ENCODE measurements around the gene ADCK1.
A peak's percentile ranks its signal among the peaks of the same experiment; 100 is the strongest.
"Not testable (repeated sequence)": the region's sequence is repeated elsewhere in the genome, so short reads cannot be mapped to it uniquely, and the experiment has no call there.

ADCK1 gene

DNA sequence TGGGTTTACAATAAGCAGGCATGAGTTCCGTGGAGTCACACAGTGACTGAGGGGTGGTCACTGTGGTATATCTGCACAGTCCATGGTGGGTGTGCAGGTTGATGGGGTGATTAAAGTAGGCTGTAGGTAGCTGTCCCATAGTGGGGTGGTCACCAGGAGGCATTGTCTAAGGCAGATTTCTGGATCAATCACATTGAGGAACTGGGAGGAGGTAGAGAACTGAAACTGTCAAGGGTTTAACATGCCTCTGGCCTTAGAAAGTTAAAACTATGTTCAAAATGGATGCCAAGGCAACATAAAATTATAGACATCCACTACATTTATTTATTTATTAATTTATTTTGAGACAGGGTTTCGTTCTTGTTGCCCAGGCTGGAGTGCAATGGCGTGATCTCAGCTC, 8.3 kb downstream of the ADCK1 start:
- no peak for DNase-seq (ENCODE audit: low read depth, low spot score)

DNA sequence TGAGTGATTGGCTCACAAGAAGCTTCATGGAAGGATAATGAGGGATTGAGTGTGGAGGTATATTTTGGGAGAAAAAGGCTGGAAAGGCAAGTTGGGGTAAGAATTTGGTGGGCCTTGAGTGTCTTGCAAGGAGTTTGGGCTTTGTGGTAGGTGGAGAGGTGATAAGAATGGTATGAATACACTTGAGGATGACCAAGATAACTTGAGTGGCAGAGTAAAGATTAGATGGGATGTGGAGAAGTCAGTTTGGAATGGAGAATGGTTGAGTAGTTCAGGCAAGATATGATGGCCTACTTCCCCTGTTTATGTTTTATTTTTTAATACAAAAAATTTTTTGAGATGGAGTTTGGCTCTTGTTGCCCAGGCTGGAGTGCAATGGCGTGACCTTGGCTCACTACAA, 9.1 kb downstream of the ADCK1 start:
- no peak for DNase-seq (ENCODE audit: low read depth, low spot score)

DNA sequence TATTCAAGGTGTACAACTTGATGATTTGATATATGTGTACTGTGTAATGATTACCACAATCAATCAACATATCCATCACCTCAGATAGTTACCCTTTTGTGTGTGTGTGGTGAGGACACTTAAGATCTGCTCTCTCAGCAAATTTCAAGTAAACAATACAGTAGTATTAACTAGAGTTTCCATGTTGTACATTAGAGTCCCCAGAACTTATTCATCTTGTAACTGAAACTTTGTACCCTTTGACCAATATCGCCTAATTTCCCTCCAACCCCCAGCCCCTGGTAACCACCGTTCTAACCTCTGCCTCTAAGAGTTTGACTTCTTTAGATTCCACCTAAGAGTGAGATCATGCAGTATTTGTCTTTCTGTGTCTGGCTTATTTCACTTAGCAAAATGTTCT, 12.1 kb downstream of the ADCK1 start:
- no peak for DNase-seq (ENCODE audit: low read depth, low spot score)

DNA sequence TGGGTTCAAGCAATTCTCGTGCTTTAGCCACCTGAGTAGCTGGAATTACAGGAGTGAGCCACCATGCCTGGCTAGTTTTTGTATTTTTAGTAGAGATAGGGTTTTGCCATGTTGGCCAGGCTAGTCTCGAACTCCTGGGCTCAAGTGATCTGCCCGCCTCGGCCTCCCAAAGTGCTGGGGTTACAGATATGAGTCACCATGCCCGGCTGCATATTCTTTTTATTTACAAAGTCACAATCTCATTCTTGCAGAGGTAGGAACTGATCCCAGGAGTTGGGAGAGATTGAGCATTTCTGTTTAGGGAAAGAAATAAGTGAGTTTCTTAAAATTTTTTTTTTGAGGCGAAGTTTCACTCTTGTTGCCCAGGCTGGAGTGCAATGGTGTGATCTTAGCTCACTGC, 12.8 kb downstream of the ADCK1 start:
- DNase-seq (ENCODE audit: low read depth, low spot score): not testable (repeated sequence)

DNA sequence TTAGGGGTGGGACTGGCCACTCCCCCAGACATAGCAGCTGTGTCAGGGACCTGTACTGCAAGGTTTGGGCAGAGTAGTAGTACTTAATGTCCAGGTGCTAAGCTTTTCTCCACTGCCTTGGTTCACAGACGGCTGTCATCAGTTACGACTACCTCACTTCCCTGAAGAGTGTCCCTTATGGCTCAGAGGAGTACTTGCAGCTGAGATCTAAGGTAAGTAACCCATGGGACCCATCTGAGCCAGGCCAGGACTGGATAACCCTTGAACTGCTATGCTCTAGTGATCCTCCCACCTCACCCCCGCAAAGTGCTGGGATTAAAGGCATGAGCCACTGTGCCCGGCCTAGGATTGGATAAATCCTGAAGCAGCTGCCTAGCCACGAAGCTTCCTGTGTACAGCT, 22.4 kb downstream of the ADCK1 start:
- no peak for DNase-seq (ENCODE audit: low read depth, low spot score)

DNA sequence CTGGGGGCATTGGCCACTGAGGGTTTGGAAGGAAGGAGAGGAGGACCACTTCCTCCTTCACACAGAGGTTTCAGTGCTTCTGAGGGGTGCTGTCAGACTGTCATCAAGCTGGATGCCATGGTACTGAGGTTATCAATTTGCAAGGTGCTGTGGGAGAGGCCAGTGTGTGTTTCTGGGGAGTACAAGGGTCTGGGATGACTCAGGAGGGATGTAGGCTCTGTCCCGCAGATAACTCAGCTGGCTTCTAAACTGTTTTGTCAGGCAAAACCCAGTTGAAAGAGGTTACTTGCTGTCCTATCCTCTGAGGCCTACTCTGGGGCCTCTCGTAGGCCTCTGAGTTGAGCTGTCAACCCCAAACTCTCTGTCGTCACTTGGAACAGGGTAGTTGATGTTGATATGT, 22.8 kb downstream of the ADCK1 start:
- no peak for DNase-seq (ENCODE audit: low read depth, low spot score)

DNA sequence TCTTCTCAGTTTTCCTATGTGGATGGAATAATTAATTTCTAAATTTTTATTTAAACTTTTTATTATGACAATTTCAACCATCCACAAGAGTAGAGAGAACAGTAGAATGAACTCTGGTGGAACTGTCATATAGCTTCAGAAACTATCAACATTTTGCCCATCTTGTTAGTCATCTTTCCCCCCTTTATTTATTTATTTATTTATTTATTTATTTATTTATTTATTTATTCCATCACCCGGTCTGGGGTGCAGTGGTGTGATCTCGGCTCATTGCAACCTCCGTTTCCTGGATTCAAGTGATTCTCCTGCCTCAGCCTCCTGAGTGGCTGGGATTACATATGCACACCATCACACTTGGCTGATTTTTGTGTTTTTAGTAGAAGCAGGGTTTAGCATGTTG, 23.5 kb downstream of the ADCK1 start:
- no peak for DNase-seq (ENCODE audit: low read depth, low spot score)

DNA sequence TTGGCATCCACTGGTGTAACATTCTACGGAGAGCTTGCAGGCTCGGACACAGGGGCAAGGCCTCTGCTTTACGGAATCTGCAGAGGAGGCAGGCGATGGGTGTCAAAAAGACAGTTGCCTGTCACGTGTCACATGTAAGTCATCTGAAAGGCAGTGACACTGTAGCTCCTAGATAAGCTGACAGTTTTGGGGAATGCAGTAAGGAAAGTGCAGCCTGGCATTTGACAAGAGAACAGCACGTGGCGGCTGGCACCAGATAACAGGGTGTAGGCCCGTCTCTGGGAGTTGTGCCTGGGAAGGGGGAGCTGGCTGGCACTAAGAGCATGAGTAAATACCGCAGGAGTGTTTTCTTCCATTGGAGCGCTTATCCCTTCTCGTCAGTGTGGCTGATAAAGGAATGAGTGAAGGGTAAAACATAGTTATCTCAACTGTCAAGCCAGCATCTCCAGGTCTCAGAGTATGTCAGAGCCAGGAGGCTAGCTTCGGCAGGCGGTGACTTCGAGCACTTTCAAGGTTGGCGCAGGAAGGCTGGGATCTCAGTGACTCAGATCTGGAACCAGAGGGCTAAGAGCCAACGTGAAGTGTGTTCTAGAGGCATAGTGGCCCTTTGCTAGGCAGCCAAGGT, 26.1 kb downstream of the ADCK1 start:
- no peak for DNase-seq (ENCODE audit: low read depth, low spot score)

DNA sequence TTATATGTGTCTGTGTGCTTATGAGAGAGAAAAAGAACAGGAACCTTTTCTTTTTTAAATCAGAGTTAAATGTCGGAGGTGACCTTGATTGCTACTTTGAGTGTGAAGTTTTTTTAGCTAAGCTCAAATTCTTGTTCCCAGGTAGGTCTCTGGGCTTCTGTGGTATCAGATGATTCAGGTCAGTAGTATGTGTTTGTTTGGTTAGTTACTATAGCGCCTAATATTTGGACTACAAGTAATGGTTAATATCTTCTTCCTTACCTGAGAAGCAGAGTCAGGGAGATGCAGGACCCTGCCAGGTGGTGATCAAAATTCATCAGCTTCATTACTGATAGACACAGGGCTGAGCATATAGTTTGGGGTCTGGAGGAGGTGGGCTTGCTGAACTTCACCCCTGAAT, 30.8 kb downstream of the ADCK1 start:
- DNase-seq (ENCODE audit: low read depth, low spot score): no peak

DNA sequence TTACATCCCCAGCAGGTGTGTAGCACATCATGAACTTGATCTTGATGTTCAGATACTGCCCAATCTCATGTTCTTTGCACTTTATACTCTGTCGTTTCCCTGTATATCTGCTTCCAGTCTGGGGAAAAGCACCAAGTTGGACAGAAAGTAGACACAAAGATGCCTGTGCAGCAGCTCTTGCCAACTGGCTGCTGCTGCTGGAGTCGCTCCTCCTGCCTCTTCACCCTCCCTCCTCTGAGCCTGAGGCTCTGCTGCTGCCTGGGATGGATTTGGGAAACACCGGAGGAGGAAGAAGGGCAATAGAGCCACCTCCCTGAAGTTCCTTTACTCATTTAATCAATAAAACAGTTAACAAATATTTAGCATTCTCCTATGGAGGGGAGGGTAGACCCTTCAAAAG, 32.4 kb downstream of the ADCK1 start:
- DNase-seq (ENCODE audit: low read depth, low spot score): no peak

DNA sequence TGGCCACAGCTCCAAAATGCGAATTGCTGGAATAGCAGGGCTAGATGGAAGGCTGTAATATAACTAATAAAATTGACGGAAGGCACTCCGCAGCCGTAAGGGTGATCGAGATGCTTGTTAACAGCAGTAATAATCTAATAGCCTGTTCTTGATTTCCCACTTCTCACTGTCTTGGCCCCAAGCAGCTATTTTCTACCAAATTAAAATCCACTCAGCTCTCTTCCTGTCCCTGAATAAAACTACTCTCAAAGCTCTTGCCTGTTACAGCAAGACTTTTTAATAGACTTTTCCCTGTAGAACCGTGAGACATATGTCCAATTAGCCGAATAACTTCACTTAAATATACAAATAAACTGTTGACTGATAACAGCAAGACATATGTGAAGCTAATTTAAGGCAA, 38.0 kb downstream of the ADCK1 start:
- no peak for DNase-seq (ENCODE audit: low read depth, low spot score)

DNA sequence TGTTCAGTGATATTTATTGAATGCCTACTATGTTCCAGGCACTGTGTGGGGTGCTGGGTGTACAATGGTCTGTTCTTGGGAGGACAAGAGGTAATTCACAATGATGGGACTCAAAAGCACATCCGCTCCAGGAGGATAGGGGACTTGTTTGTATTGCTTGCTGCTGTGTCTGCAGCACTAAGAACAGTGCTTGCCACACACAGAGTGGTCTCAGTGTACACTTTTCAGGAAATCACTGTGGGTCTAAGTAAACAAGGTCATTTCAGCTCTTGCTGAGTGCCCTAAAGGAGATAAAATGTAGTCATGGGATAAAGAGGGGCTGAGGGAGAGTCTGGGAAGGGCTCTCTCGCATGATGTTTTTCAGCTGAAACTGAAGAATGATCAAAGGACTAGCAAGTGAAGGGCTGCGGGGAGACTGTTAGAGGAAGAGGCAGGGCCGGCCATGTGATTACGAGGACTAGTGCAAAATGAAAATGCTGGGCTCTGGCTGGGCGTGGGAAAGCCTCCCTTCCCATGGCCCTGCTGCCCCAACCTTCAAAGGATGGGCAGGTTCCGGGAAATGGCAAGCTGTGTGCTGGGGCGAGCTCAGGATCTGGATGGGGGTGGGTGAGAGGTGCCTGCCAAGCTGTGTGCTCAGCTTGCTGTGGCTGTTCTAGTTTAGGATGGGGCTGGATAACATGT, 39.1 kb downstream of the ADCK1 start:
- DNase-seq (ENCODE audit: low read depth, low spot score): no peak

DNA sequence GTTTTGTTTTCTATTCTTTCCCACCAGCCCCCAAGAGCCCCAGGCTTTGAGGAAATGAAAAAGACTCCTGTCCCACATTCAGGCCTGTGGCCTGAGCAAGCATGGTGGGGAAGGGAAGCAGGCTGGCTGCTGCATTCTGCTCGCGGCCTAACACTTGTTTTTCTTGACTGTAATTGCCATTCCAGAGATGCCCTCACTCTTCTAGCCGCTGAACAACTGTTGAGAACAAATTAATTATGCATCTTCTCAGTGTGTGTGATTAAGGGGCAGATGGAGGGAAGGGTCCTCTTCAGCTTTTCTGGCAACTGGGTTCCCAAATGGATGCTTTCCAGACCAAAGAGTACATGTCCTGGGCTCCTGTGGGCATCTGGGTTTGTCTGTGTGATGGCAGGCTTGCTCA, 43.3 kb downstream of the ADCK1 start:
- no peak for DNase-seq (ENCODE audit: low read depth, low spot score)

DNA sequence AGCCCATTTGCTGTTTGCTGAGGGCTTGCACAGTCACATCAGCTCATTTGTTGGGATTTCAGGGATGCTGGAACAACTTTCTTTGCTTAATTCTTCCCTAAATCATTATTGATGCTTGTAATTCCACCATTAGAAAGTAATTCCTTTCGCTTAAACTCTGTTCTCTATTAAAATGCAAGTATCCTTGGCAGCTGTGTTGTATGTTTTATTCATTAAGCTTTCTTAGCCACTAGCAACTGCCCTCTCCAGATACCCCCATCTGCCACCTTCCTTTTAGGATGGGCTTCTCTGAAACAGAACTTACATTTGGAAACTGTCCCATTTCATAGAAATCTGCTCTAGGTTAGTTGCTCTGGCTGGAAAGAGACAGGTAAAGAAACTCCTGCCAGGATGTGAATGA, 43.7 kb downstream of the ADCK1 start:
- no peak for DNase-seq (ENCODE audit: low read depth, low spot score)

DNA sequence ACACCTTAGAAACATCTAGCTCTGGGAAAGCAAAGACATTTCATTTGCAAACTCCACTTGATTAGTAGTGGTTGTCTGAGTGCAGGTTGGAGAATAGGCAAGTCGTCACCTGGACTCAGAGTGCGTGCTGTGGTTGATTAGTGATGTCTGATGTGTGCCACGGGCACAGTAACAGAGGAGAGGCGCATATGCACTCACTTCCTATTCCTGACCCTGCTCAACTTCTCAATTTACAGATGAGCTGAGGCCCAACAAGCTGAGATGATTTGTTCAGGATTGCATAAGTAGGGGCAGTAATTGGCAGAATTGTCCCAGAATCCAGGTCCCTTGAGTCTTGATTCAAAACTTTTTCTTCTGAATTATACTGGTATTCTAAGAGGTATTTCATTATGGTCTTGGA, 44.9 kb downstream of the ADCK1 start:
- DNase-seq (ENCODE audit: low read depth, low spot score): no peak

DNA sequence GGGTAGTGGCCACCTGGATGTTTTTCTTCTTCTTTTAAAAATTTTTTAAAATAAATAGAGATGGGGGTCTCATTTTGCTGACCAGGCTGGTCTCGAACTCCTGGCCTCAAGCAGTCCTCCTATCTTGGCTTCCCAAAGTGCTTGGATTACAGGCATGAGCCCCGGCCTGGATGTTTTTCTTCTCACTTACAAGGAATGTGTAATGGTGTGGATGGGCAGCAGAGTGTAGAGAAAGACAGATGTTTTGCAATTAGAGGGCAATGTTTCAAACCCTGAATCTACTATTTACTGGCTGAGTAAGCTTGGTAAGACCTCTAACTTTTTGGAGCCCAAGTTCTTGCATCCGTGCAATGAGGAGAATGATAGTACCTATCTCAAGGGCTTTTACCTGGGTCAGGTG, 48.1 kb downstream of the ADCK1 start:
- no peak for DNase-seq (ENCODE audit: low read depth, low spot score)

DNA sequence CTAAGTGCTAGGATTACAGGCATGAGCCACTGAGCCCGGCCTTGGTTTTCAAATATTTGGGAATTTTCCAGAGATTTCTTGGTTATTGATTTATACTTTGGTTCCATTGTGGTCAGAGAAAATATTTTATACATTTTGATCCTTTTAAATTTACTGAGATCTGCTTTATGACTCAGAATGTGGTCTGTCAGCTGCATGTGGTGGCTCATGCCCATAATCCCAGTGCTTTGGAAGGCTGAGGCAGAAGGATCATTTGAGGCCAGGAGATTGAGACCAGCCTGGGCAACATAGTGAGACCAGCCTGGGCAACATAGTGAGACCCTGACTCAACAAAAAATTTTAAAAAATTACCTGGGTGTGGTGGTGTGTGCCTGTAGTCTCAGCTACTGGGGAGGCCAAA, 49.8 kb downstream of the ADCK1 start:
- no peak for DNase-seq (ENCODE audit: low read depth, low spot score)

DNA sequence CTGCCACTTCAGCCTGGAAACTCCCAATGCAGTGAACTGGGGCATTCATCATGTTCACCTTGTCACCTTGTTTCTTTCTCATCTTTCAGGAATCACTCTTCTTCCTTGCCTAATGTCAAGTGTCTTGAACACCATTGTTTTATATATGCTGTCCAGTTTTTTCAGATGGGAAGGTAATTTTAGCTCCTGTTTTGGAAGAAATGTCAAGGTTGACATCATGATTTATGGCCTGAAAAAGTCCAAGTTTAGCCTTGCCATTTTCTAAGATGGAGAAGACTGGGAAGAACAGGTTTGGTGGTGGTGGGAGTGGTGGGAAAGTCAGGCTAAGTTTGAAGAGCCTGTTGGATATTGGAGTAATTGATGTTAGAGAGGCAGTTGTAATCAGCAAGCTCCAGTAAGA, 54.0 kb downstream of the ADCK1 start:
- DNase-seq (ENCODE audit: low read depth, low spot score): no peak

DNA sequence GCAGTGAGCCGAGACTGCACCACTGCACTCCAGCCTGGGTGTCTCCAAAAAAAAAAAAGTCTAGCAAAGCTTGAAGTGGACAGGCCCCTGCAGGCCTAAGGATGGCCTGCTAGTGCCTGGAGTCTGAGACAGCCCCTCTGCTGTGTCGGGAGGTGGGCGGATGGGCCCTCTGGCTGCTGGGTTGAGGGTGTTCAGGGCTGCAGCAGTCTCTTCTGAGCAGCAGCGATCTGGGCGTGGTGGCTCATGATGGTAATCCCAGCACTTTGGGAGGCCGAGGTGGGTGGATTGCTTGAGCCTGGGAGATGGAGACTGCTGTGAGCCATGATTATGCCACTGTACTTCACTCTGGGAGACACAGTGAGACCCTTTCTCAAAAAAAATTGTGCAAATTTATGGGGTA, 57.0 kb downstream of the ADCK1 start:
- DNase-seq (ENCODE audit: low read depth, low spot score): no peak

DNA sequence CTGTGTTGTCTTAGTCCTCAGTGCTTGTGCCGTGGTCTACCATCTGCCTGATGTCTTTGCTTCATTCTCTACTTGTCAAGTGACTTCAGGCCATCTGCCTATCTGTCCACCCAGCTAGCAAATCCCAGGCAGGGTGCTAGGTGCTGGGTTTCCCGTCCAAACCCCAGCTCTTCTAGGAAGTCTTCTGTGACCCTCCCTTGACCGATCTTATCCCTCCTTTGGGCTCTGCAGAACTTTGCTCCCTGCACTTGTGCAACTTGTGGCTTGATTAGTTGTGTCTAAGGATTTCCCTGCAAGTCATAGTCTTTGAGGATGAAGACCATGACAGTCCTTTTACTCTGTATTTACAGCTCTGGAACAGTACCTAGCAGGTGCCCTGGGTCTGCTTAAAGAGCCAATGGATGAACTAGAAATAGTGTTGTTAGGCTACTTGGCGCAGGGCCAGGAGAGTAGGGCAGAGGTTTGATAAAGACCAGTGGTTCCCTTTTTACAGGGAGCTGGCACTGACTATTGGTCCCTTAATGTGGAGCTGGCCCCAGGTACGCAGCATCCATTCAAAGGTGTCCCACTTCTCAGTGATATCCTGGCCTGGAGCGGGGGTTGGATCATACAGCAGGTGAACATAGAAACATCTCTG, 60.1 kb downstream of the ADCK1 start:
- no peak for DNase-seq (ENCODE audit: low read depth, low spot score)

DNA sequence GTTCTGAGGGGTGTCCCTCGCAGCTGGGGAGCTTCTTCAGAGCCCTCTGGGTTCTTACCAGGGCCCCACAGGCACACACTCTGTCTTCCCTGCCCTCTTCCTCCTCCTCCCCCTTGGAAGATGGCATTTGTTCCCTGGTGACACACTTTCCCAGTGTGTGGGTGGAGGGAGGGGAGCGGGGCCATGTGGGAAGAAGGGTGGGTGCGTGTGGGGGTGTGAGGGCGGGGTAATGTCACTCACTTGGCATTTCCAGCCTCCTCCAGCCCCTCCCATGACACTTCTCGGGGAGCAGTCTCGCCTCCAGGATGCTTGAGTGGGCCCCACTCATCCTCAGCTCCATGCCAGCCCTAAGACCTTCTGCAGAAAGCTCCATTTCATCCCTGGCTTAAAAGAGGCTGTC, 61.3 kb downstream of the ADCK1 start:
- no peak for DNase-seq (ENCODE audit: low read depth, low spot score)

DNA sequence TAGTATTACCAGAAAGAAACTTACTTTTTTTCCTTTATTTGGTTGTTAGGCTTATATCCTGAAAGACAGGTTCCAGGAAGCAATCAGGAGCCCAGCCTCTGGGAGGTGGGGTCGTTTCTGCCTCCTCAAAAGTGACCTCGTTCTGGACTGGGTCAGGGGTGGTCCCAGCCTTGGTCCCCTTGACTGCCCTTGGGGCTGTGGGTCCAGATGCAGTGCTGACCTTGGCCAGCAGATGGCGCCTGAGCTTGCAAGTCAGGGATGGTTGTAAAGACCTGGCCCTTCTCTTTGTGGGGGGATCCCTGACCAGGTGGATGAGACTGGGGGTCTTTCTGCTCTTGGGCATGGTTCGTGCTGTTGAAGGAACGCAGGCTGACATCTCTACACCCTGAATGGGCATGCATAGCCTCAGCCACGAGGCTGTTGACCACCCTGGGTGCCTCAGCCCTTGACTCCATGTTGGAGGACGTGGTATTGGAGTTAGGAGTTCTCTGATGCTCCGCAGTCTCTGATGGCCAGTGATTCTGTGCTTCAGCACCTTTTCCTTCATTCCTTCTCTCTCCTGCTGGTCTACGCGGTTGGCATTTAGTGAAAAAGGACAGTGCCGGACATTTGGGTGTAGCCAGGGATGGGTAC, 62.4 kb downstream of the ADCK1 start:
- peak; percentile 52 for DNase-seq (ENCODE audit: low read depth, low spot score)

DNA sequence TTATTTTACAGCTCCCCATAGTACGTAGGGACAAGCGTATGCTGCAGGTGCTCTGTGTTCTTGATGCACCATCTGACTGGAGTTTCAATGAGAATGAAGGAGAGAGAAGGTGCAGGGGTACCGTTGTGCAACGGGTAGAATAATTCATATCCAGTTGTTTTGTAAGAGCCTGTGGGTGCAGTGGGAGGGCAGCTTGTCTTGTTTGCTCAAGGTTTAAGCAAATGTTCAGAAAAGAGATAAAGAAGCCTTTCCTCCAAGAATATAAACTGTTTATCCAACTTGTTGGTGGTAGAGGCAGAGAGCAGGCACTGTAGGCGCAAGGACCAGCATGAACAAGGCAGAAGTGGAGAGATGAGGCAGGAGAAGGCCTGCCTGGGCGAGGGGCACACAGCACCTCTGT, 64.2 kb downstream of the ADCK1 start:
- DNase-seq (ENCODE audit: low read depth, low spot score): no peak
